Brain pericyte (primary cell): Measurements from ENCODE around the gene NFATC1.

Source experiments
- DNase-seq: peaks from one replicate; pipeline ENCODE4 v3.0.0-alpha.2; 2012; ENCODE audit warnings: low read depth, low spot score

NFATC1 gene

DNA sequence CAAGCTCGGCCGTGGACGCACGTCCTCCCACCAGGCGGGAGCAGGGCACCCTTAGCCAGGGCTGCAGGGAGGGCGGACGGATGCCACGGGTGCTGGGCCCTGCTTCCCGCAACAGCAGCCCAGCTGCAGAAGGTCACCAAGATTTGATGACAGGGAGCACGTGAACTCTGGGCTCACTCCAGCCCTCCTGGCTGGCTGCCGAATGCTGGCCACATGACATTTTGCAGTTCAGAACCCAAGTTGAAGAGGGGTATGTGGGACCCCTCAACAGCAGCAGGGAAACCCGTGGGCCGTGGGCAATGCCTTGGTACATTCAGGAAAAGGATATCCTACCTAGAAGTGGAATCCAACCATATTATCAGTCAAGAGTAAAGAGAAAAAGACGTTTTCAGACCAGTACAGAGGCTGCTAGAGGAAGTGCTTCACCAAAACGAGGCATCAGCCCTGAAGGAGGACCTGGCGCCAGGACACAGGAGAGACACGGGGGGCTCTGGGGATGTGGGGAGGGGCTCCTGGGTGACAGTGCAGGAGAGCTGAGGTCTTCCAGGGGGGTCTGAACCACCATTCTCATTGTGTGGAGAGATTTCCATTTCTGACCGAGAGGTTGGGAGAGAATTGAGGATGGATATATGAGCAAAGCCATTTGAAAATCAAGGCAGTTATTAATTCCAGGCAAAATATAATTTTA, 176.5 kb downstream of the NFATC1 start:
- DNase-seq = no peak

DNA sequence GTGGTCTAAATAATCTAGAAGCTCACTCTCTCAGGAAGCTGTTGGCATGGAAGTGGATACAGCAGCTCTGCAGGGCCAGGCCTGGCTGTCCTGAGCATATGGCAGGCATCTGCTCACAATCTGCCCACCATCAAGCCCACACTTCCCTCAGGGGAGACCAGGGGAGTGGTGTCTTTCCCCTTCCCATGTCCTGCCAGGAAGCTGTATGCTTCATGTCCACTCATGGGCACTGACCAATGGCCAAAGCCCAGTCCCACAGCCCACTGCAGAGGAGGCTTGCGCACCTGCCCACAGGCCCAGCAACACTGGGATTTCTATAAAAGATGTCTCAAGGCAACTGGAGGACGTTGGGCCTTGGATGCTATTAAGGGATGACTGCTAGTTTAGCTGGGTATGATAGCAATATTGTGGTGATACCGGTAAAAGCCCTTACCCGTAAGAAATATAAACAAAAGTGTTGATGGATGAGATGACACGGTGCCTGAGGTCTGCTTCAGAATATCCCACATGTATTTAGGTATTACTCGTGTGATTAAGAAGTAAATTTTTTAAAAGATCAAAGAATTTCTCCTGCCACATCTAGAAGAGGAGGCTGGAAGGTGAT, 177.2 kb downstream of the NFATC1 start:
- DNase-seq = no peak

DNA sequence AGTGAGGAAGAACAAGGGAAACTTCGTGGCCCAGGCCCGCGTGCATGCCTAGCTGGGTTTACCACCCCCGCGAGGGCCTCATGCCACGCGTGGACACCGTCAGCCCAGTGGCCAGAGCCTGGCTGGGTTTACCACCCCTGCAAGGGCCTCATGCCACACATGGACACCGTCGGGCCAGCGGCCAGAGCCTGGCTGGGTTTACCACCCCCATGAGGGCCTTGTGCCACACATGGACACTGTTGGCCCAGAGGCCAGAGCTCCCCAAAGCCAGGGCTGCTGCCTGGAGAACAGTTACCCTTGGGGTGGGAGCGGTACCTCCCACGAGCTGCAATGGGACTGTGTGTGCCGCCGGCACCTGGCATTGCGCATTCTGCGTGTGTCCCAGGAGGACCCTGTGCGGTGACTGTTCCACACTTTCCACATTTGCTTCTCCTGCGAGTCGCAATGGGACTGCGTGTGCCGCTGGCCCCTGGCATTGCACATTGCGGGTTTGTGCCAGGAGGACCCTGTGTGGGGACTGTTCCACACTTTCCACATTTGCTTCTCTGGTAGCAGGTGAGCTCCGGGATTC, 178.3 kb downstream of the NFATC1 start:
- no peak for DNase-seq

DNA sequence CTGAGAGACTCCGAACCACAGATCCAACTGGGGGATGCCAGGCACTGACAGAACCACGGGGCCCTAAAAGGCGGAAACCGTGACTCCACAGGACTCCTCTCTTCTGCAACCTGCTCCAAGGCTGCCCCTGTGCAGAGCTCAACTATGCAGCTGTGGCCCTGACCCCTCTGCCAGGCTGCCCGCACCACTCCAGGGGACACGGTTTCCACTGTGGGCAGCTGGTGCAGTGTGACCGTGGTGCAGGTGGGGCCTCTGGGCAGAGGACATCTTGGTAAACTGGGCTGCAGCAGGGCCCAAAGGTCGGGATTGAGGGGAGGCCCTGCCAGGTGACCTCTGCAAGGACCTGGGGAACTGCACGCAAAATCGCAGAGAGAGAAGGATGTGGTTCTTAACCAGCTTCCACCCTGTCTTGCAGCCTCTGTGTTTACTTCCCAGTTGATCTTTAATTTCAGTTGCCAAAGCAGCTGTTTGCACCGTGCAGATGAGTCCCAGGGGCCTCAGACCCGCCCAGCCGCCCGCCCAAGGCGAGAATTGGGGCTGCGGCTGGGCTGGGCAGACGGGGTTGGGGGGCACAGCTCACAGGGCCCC, 179.3 kb downstream of the NFATC1 start:
- no peak for DNase-seq

DNA sequence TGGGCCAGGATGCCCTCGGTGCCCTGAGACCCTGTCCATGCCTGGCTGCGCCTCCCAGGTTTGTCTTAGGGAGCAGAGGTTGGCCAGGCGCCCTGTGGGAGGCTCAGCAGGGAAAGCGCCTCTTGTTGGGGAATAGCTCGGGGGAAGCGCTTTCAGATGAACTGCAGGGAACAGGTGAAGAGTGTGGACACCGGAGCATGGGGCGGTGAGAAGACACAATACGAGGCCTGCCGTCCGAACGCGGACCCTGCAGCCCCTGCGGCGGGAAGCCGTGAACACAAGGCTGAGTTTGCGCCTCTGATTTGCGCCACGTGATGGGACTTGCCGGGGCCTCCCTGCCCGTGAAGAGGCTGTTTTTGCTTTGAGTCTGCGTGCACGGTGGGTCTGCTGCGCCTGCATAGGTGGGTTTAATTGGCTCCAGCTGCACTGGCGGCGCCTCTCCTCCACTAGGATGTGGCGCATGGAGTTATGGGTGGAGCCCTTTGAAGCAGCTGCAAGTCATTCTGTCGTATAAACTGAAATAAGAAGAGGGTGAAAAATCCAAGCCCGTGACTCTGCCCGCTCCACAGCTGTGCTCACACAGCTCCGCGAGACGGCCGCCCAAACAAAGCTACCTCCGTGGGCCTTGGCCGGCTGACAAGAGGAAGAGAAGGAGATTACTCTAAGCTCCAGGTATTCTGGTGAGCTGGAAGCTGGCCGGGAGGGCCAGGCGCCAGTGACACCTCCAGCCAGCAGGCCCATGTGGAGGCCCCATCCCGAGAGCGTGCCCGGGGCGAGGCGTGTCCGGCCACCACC, 180.4 kb downstream of the NFATC1 start:
- no peak for DNase-seq

GRCh38 chr18:79576686-79577351, 181.1 kb downstream of the NFATC1 start:
- no peak for DNase-seq

DNA sequence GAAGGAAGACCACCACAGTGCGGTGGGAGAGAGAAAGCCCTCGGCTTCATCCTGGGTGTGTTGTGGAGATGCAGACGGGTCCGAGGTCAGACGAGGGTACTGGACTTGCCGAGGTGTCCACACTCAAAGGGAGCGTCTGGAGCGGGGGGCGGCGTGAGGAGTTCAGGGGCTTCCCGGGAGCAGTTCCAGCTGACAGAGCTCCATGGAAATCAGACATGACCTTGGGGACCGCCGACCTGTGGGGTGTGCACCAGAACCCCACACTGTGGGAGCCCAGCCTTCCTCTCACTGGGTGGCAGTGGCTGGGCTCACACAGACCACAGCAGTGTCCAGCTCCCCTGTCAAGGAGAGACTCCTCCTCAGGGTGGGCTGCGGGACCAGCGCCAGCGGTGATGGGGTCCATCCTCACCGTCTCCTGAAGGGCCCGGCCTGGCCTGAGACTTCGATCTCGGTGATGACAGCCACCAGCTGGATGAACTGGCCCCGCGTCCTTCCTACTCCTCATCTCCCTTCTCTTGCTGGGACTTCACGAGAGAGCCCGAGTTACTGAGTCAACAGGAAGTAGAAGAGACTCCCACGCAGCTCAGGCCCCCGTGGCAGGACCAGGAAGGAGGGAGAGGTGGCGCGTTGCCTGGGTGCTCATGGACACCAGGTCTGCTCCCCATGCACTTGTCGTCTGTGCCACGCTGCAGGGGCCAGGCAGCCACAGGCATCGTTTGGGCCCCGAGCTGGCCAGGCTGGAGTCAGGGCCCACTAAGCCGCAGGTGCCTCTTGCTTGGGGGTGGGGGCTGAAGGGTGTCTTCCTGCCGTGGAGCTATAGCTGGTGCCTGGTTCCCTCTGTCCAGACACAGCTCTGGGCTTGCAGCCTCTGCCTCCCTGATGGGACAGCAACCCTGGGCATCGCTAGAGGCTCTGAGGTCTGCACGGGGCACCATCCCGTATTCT, 182.0 kb downstream of the NFATC1 start:
- no peak for DNase-seq

DNA sequence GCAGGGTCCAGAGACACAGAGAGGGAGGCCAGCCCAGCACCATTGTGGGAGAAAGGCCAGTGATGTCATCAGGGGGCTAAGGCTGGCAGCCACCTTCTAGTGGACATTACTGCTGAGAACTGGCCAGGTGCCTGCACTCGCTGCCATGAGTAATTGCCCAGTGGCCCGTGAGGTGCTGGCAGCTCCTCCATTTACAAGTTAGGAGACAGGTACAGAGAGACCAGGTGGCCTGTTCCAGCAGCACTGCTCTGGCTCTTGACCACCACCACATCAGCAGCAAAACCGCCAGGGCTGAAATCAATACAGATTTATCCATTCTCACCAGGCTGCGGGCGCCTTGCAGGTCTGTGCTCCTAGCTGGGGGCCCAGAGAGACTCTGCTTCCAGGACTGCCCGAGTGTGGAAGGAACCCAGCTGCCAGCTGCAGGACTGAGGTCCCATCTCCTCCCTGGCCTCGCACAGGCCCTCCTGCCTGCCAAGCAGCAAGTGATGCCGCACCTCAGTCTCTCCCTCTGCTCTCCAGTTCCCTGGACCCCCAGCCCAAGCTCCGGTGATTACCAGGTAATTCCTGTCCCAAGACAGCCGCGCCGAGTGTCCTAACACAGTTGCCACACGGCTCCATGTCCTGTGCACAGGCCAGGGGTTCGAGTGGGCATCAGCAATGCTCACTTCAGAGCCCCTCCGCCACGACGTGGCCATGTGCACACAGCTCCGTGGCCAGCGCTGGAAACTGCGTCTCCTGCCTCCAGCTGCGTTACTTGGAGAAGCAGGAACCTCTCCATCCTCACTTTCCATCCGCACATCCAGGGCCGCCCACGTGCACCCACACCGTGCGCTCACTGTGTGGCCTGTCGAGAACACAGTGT, 182.9 kb downstream of the NFATC1 start:
- DNase-seq = no peak
